Measurements from ENCODE around the gene MRPL37. TPM values are rescaled to one million over a fixed set of nuclear protein-coding genes. Genes with fewer than 3 reads are reported as not detected.

MRPL37 gene
- polyA plus RNA-seq, 1 of the 3 experiments (the other 2 are of a cell fraction), result 11.3 TPM

DNA sequence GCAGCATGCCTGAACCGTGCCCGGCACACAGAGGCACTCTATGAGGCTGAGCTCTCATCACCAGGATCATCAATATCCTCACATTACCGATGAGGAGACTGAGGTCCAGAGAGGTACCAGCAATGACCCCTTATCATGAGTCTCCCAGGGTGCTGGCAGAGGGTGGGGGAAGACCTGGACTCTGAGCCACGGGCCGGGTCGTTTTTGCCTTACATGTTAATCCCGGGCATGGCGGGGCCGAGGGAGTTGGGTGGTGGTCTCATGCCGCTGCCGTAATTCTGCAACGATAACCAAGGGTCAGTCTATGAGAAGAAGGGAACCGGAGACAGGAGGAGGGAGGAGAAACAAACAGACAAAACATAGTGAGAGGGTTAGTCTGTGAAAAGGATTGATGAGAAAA, 43.1 kb downstream of the MRPL37 start:
- CTCF ChIA-PET, result no interaction called here

DNA sequence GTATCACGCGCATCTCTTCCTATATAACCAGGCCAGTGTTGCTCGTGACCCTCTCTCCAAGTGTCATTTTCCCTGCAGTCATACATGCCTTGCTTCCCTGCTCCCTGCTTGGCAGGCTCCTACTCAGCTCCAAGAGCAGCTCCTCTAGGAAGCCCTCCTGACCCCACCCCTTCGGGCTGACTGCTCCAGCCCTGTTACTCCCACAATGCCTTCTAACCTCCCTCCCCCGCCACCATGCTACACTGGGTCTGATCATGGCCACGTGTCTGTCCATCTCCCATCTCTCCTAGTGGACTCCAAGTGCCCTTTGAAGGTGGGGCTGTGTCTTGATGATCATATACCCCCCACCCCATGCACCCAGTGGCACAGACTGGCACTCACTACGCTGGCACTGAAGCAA, 44.7 kb downstream of the MRPL37 start:
- Histone ChIP-seq H2AFZ (ENCODE audit: low read depth) (no peak overlapping the region), H3K4me1 (ENCODE audit: control insufficient read depth in 1 of 2, insufficient read depth in 2 of 2, low read depth in 1 of 2, low read length in 1 of 2) (peaks cover 0 to 36% of the 10 kb centered on the region in 2 experiments; a peak in 1 of 4 replicates), H4K20me1 (ENCODE audit: insufficient read depth) (no peaks in the 10 kb centered on the region), H3K36me3 (replicated peaks in 1 of 2; ENCODE audit: control insufficient read depth in 1 of 2, insufficient read depth in 2 of 2, low read length in 1 of 2) (peaks cover 0 to 22% of the 10 kb centered on the region in 2 experiments), H3K27ac (ENCODE audit: low read depth in 2 of 2, low read length in 1 of 2) (peak overlapping the region in 1 of 2 experiments; percentile 87; a peak in 2 of 4 replicates), H3K9me2 (no peaks in the 10 kb centered on the region), H3K27me3 (ENCODE audit: insufficient read depth) (no peaks in the 10 kb centered on the region), H3K9me3 (no peaks in the 10 kb centered on the region), H3K9ac (no peak overlapping the region), H3K4me2 (no peak overlapping the region), H3K4me3 (ENCODE audit: low read depth in 2 of 2, low read length in 1 of 2) (no peak overlapping the region), H3K79me2 (ENCODE audit: insufficient read depth) (no peaks in the 10 kb centered on the region), H3F3A (replicated peaks; ENCODE audit: insufficient read depth) (no peaks in the 10 kb centered on the region)
- CTCF ChIA-PET, result no interaction called here
- POLR2A ChIA-PET, result interaction anchor here (0.6 kb wide), 1 partner anchor 38 kb away, joined by 4 read pairs; no protein-coding TSS in a partner anchor
- DNase-seq, result no peak
- no peak for TF ChIP-seq SIN3A (IDR thresholded peaks at IDR 0.05; ENCODE audit: borderline replicate concordance, low read depth, low read length)
- TF ChIP-seq EZH2phosphoT487 (IDR thresholded peaks at IDR 0.05; ENCODE audit: borderline replicate concordance, low read depth), result no peak
- TF ChIP-seq RAD21 (IDR thresholded peaks at IDR 0.05; ENCODE audit: low read length), result no peak
- WGBS (ENCODE audit: low lambda C conversion rate), result 93% methylated on average over 7 of the region's 7 CpGs

More for the DNA sequence above, 43.1 kb downstream of the MRPL37 start:
- Histone ChIP-seq H3K9me2 (no peaks in the 10 kb centered on the region), H3K27ac (ENCODE audit: low read depth in 2 of 2, low read length in 1 of 2) (no peak overlapping the region), H3K4me1 (ENCODE audit: control insufficient read depth in 1 of 2, insufficient read depth in 2 of 2, low read depth in 1 of 2, low read length in 1 of 2) (peaks cover 0 to 37% of the 10 kb centered on the region in 2 experiments; a peak in 1 of 4 replicates), H3F3A (replicated peaks; ENCODE audit: insufficient read depth) (no peaks in the 10 kb centered on the region), H3K4me2 (no peak overlapping the region), H3K79me2 (ENCODE audit: insufficient read depth) (no peaks in the 10 kb centered on the region), H3K9ac (no peak overlapping the region), H3K36me3 (replicated peaks in 1 of 2; ENCODE audit: control insufficient read depth in 1 of 2, insufficient read depth in 2 of 2, low read length in 1 of 2) (peaks cover 0 to 22% of the 10 kb centered on the region in 2 experiments), H4K20me1 (ENCODE audit: insufficient read depth) (no peaks in the 10 kb centered on the region), H3K9me3 (no peaks in the 10 kb centered on the region), H3K27me3 (ENCODE audit: insufficient read depth) (no peaks in the 10 kb centered on the region), H2AFZ (ENCODE audit: low read depth) (no peak overlapping the region), H3K4me3 (ENCODE audit: low read depth in 2 of 2, low read length in 1 of 2) (no peak overlapping the region)
- DNase-seq, result no peak
- POLR2A ChIA-PET, result no interaction called here
- WGBS (ENCODE audit: low lambda C conversion rate), result 95% methylated on average over 13 of the region's 13 CpGs
- no peak for TF ChIP-seq RXRA (IDR thresholded peaks at IDR 0.05; ENCODE audit: borderline replicate concordance, low read depth)
- TF ChIP-seq, protein P1, sequence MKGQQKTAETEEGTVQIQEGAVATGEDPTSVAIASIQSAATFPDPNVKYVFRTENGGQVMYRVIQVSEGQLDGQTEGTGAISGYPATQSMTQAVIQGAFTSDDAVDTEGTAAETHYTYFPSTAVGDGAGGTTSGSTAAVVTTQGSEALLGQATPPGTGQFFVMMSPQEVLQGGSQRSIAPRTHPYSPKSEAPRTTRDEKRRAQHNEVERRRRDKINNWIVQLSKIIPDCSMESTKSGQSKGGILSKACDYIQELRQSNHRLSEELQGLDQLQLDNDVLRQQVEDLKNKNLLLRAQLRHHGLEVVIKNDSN (IDR thresholded peaks at IDR 0.05; ENCODE audit: borderline replicate concordance, low read depth), result no peak
- TF ChIP-seq SIN3A (IDR thresholded peaks at IDR 0.05; ENCODE audit: borderline replicate concordance, low read depth, low read length), result no peak
- TF ChIP-seq EP300 (IDR thresholded peaks at IDR 0.05; ENCODE audit: borderline replicate concordance in 1 of 2, low read depth in 1 of 2, low read length in 1 of 2), result no peak
- TF ChIP-seq, protein P2, sequence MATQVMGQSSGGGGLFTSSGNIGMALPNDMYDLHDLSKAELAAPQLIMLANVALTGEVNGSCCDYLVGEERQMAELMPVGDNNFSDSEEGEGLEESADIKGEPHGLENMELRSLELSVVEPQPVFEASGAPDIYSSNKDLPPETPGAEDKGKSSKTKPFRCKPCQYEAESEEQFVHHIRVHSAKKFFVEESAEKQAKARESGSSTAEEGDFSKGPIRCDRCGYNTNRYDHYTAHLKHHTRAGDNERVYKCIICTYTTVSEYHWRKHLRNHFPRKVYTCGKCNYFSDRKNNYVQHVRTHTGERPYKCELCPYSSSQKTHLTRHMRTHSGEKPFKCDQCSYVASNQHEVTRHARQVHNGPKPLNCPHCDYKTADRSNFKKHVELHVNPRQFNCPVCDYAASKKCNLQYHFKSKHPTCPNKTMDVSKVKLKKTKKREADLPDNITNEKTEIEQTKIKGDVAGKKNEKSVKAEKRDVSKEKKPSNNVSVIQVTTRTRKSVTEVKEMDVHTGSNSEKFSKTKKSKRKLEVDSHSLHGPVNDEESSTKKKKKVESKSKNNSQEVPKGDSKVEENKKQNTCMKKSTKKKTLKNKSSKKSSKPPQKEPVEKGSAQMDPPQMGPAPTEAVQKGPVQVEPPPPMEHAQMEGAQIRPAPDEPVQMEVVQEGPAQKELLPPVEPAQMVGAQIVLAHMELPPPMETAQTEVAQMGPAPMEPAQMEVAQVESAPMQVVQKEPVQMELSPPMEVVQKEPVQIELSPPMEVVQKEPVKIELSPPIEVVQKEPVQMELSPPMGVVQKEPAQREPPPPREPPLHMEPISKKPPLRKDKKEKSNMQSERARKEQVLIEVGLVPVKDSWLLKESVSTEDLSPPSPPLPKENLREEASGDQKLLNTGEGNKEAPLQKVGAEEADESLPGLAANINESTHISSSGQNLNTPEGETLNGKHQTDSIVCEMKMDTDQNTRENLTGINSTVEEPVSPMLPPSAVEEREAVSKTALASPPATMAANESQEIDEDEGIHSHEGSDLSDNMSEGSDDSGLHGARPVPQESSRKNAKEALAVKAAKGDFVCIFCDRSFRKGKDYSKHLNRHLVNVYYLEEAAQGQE (IDR thresholded peaks at IDR 0.05; ENCODE audit: low read depth, low read length), result no peak
- no peak for TF ChIP-seq YY1 (IDR thresholded peaks at IDR 0.05; ENCODE audit: low read depth)
- no peak for TF ChIP-seq MXI1 (IDR thresholded peaks at IDR 0.05; ENCODE audit: low read depth, low read length)
- TF ChIP-seq CHD2 (IDR thresholded peaks at IDR 0.05; ENCODE audit: low read length, partially characterized antibody), result no peak
- TF ChIP-seq ELF1 (IDR thresholded peaks at IDR 0.05), result no peak

All from SK-N-SH (cell line).